ENCODE results near the gene IL4R.

The IL4R gene

GRCh38 chr16:27373312-27373711 is 59.5 kb downstream of the IL4R start:
- H3K27me3 ChIP-seq (ENCODE audit: insufficient read depth, low read length, poor library complexity), result no peaks in the 10 kb centered on the region
- H2BK15ac ChIP-seq (replicated peaks; ENCODE audit: low read depth), result no peak overlapping the region
- H3K4me2 ChIP-seq (ENCODE audit: low read length), result no peak overlapping the region
- no peak overlapping the region for H4K8ac ChIP-seq (ENCODE audit: low read depth, low read length)
- no peak overlapping the region for H2AK5ac ChIP-seq (ENCODE audit: low read length)
- H2BK5ac ChIP-seq (ENCODE audit: low read length), result no peak overlapping the region
- H3K79me1 ChIP-seq (ENCODE audit: low read length), result no peaks in the 10 kb centered on the region
- H3K9ac ChIP-seq (ENCODE audit: low read length), result no peak overlapping the region
- DNase-seq, result no peak
- H3K27ac ChIP-seq (ENCODE audit: low read depth, low read length), result no peak overlapping the region
- H3K23ac ChIP-seq (ENCODE audit: low read length), result no peak overlapping the region
- no CpG with 5 or more reads among the region's 3 CpGs for WGBS (ENCODE audit: extremely low coverage, insufficient coverage, low lambda C conversion rate)
- H4K5ac ChIP-seq (ENCODE audit: low read length), result no peak overlapping the region
- no peak overlapping the region for H3K4ac ChIP-seq (ENCODE audit: low read depth, low read length)
- no peak overlapping the region for H2BK120ac ChIP-seq (ENCODE audit: low read depth, low read length)
- no peaks in the 10 kb centered on the region for H3K36me3 ChIP-seq (ENCODE audit: control insufficient read depth, insufficient read depth, low read length)
- H3K4me3 ChIP-seq (ENCODE audit: low read length), result no peak overlapping the region
- no peak overlapping the region for H3K56ac ChIP-seq (ENCODE audit: low read length)
- no peak overlapping the region for H3K18ac ChIP-seq (ENCODE audit: low read length)
- no peaks in the 10 kb centered on the region for H3K4me1 ChIP-seq (ENCODE audit: control insufficient read depth, low read depth, low read length)
- no peaks in the 10 kb centered on the region for H3K79me2 ChIP-seq (ENCODE audit: control insufficient read depth, insufficient read depth, low read length)

GRCh38 chr16:27374221-27374803 is 60.5 kb downstream of the IL4R start:
- H3K9ac ChIP-seq (ENCODE audit: low read length), result no peak overlapping the region
- no peak overlapping the region for H3K23ac ChIP-seq (ENCODE audit: low read length)
- WGBS (ENCODE audit: extremely low coverage, insufficient coverage, low lambda C conversion rate), result no CpG with 5 or more reads among the region's 8 CpGs

GRCh38 chr16:27374804-27375425 is 61.1 kb downstream of the IL4R start:
- peak; percentile 99 for DNase-seq
- Histone ChIP-seq H3K9ac (ENCODE audit: low read length) (no peak overlapping the region), H3K4ac (ENCODE audit: low read depth, low read length) (no peak overlapping the region), H2BK120ac (ENCODE audit: low read depth, low read length) (no peak overlapping the region), H2BK5ac (ENCODE audit: low read length) (no peak overlapping the region), H3K23ac (ENCODE audit: low read length) (no peak overlapping the region), H3K4me2 (ENCODE audit: low read length) (no peak overlapping the region), H3K27ac (ENCODE audit: low read depth, low read length) (no peak overlapping the region), H3K18ac (ENCODE audit: low read length) (no peak overlapping the region), H3K36me3 (ENCODE audit: control insufficient read depth, insufficient read depth, low read length) (no peaks in the 10 kb centered on the region), H2BK15ac (replicated peaks; ENCODE audit: low read depth) (no peak overlapping the region), H4K5ac (ENCODE audit: low read length) (no peak overlapping the region), H4K8ac (ENCODE audit: low read depth, low read length) (no peak overlapping the region), H3K79me1 (ENCODE audit: low read length) (no peaks in the 10 kb centered on the region), H3K27me3 (ENCODE audit: insufficient read depth, low read length, poor library complexity) (no peaks in the 10 kb centered on the region), H3K4me3 (ENCODE audit: low read length) (no peak overlapping the region), H3K4me1 (ENCODE audit: control insufficient read depth, low read depth, low read length) (no peaks in the 10 kb centered on the region), H3K56ac (ENCODE audit: low read length) (peak overlapping the region; percentile 70), H2AK5ac (ENCODE audit: low read length) (no peak overlapping the region), H3K79me2 (ENCODE audit: control insufficient read depth, insufficient read depth, low read length) (no peaks in the 10 kb centered on the region)
- WGBS (ENCODE audit: extremely low coverage, insufficient coverage, low lambda C conversion rate), result no CpG with 5 or more reads among the region's 9 CpGs

More at GRCh38 chr16:27374221-27374803, 60.5 kb downstream of the IL4R start:
- H3K4me2 ChIP-seq (ENCODE audit: low read length), result no peak overlapping the region
- H3K4ac ChIP-seq (ENCODE audit: low read depth, low read length), result no peak overlapping the region
- no peak overlapping the region for H2AK5ac ChIP-seq (ENCODE audit: low read length)
- DNase-seq, result no peak
- H3K79me2 ChIP-seq (ENCODE audit: control insufficient read depth, insufficient read depth, low read length), result no peaks in the 10 kb centered on the region
- peak overlapping the region; percentile 74 for H4K5ac ChIP-seq (ENCODE audit: low read length)
- H2BK120ac ChIP-seq (ENCODE audit: low read depth, low read length), result no peak overlapping the region
- no peaks in the 10 kb centered on the region for H3K36me3 ChIP-seq (ENCODE audit: control insufficient read depth, insufficient read depth, low read length)
- H3K27me3 ChIP-seq (ENCODE audit: insufficient read depth, low read length, poor library complexity), result no peaks in the 10 kb centered on the region
- no peaks in the 10 kb centered on the region for H3K79me1 ChIP-seq (ENCODE audit: low read length)
- no peak overlapping the region for H3K4me3 ChIP-seq (ENCODE audit: low read length)
- no peak overlapping the region for H2BK5ac ChIP-seq (ENCODE audit: low read length)
- no peaks in the 10 kb centered on the region for H3K4me1 ChIP-seq (ENCODE audit: control insufficient read depth, low read depth, low read length)
- H3K56ac ChIP-seq (ENCODE audit: low read length), result no peak overlapping the region
- H4K8ac ChIP-seq (ENCODE audit: low read depth, low read length), result no peak overlapping the region
- no peak overlapping the region for H3K27ac ChIP-seq (ENCODE audit: low read depth, low read length)
- H2BK15ac ChIP-seq (replicated peaks; ENCODE audit: low read depth), result no peak overlapping the region
- no peak overlapping the region for H3K18ac ChIP-seq (ENCODE audit: low read length)

GRCh38 chr16:27377666-27378485 is 64.1 kb downstream of the IL4R start:
- Histone ChIP-seq H3K4me3 (ENCODE audit: low read length) (no peak overlapping the region), H3K79me1 (ENCODE audit: low read length) (no peaks in the 10 kb centered on the region), H2BK120ac (ENCODE audit: low read depth, low read length) (no peak overlapping the region), H3K18ac (ENCODE audit: low read length) (no peak overlapping the region), H4K5ac (ENCODE audit: low read length) (no peak overlapping the region), H4K8ac (ENCODE audit: low read depth, low read length) (no peak overlapping the region), H3K27me3 (ENCODE audit: insufficient read depth, low read length, poor library complexity) (no peaks in the 10 kb centered on the region), H3K9ac (ENCODE audit: low read length) (no peak overlapping the region), H3K56ac (ENCODE audit: low read length) (no peak overlapping the region), H3K23ac (ENCODE audit: low read length) (no peak overlapping the region), H3K4ac (ENCODE audit: low read depth, low read length) (no peak overlapping the region), H3K36me3 (ENCODE audit: control insufficient read depth, insufficient read depth, low read length) (no peaks in the 10 kb centered on the region), H3K27ac (ENCODE audit: low read depth, low read length) (no peak overlapping the region), H2BK15ac (replicated peaks; ENCODE audit: low read depth) (no peak overlapping the region), H3K4me2 (ENCODE audit: low read length) (no peak overlapping the region), H3K4me1 (ENCODE audit: control insufficient read depth, low read depth, low read length) (no peaks in the 10 kb centered on the region), H2AK5ac (ENCODE audit: low read length) (no peak overlapping the region), H2BK5ac (ENCODE audit: low read length) (no peak overlapping the region), H3K79me2 (ENCODE audit: control insufficient read depth, insufficient read depth, low read length) (no peaks in the 10 kb centered on the region)
- no peak for DNase-seq
- no CpG with 5 or more reads among the region's 4 CpGs for WGBS (ENCODE audit: extremely low coverage, insufficient coverage, low lambda C conversion rate)

GRCh38 chr16:27378871-27379481 is 65.2 kb downstream of the IL4R start:
- H2BK15ac ChIP-seq (replicated peaks; ENCODE audit: low read depth), result no peak overlapping the region
- no peak overlapping the region for H3K4me3 ChIP-seq (ENCODE audit: low read length)
- H2AK5ac ChIP-seq (ENCODE audit: low read length), result no peak overlapping the region
- H3K56ac ChIP-seq (ENCODE audit: low read length), result no peak overlapping the region
- no peak overlapping the region for H4K8ac ChIP-seq (ENCODE audit: low read depth, low read length)
- H3K4me1 ChIP-seq (ENCODE audit: control insufficient read depth, low read depth, low read length), result no peaks in the 10 kb centered on the region
- H3K79me1 ChIP-seq (ENCODE audit: low read length), result no peaks in the 10 kb centered on the region
- DNase-seq, result peak; percentile 30
- H3K27ac ChIP-seq (ENCODE audit: low read depth, low read length), result no peak overlapping the region
- no peak overlapping the region for H3K4me2 ChIP-seq (ENCODE audit: low read length)
- no peak overlapping the region for H3K18ac ChIP-seq (ENCODE audit: low read length)
- no peak overlapping the region for H2BK5ac ChIP-seq (ENCODE audit: low read length)
- H2BK120ac ChIP-seq (ENCODE audit: low read depth, low read length), result no peak overlapping the region
- no peaks in the 10 kb centered on the region for H3K79me2 ChIP-seq (ENCODE audit: control insufficient read depth, insufficient read depth, low read length)
- no peak overlapping the region for H3K9ac ChIP-seq (ENCODE audit: low read length)
- H4K5ac ChIP-seq (ENCODE audit: low read length), result no peak overlapping the region
- no peak overlapping the region for H3K4ac ChIP-seq (ENCODE audit: low read depth, low read length)
- H3K36me3 ChIP-seq (ENCODE audit: control insufficient read depth, insufficient read depth, low read length), result no peaks in the 10 kb centered on the region
- no CpG with 5 or more reads among the region's 11 CpGs for WGBS (ENCODE audit: extremely low coverage, insufficient coverage, low lambda C conversion rate)
- no peaks in the 10 kb centered on the region for H3K27me3 ChIP-seq (ENCODE audit: insufficient read depth, low read length, poor library complexity)
- no peak overlapping the region for H3K23ac ChIP-seq (ENCODE audit: low read length)
